A673 (cell line): ENCODE data around the gene BOLA3. TPM values are rescaled to one million over a fixed set of nuclear protein-coding genes. Genes with fewer than 3 reads are reported as not detected.

Source experiments
- BruUV-seq: library from RNA; stranded (reverse); fragments of 400-500 nt; replicated peaks from 2 replicates; lab custom pipeline; 2021; lab: Mats Ljungman, UMichigan
- CTCF ChIA-PET: fragments of 300-600 bp; sonication (Branson Sonifier 250); formaldehyde crosslinking; loops from one replicate; lab custom pipeline; 2022; ENCODE audit warnings: antibody characterized with exemption; lab: Charles Lee
- POLR2A ChIA-PET: fragments of 300-600 bp; sonication (Branson Sonifier 250); formaldehyde crosslinking; loops from one replicate; lab custom pipeline; 2022; ENCODE audit warnings: antibody characterized with exemption; ENCODE audit not compliant: low non-redundant PET; lab: Charles Lee
- DNase-seq: peaks from one replicate; pipeline ENCODE4 v3.0.0-alpha.2; 2015; ENCODE audit warnings: low spot score
- H3K27ac ChIP-seq: fragments of 200-600 bp; sonication (generic); 2 replicates; pipeline ENCODE4 v1.5.1; 2016; ENCODE audit warnings: mixed run types, low read depth, mild to moderate bottlenecking, mixed read lengths, antibody characterized with exemption, low read length; ENCODE audit not compliant: poor library complexity, severe bottlenecking
- H3K27me3 ChIP-seq: fragments of 200-600 bp; sonication (generic); replicated peaks from 2 replicates; pipeline ENCODE4 v1.6.1; 2017; ENCODE audit warnings: mixed run types, low read depth, mild to moderate bottlenecking, mixed read lengths, antibody characterized with exemption, low read length; ENCODE audit not compliant: insufficient read depth, poor library complexity
- H3K36me3 ChIP-seq: fragments of 200-600 bp; sonication (generic); 2 replicates; pipeline ENCODE4 v1.6.1; 2016; ENCODE audit warnings: mixed run types, mild to moderate bottlenecking, mixed read lengths, antibody characterized with exemption, low read length; ENCODE audit not compliant: insufficient read depth, poor library complexity, severe bottlenecking
- H3K4me1 ChIP-seq: fragments of 200-600 bp; sonication (generic); 2 replicates; pipeline ENCODE4 v1.6.1; 2017; ENCODE audit warnings: mixed run types, mild to moderate bottlenecking, mixed read lengths, antibody characterized with exemption, low read length; ENCODE audit not compliant: insufficient read depth, poor library complexity, severe bottlenecking
- H3K4me3 ChIP-seq: fragments of 200-600 bp; sonication (generic); 2 replicates; pipeline ENCODE4 v1.5.1; 2016; ENCODE audit warnings: low read depth, mixed run types, mild to moderate bottlenecking, mixed read lengths, low read length; ENCODE audit not compliant: poor library complexity, severe bottlenecking
- H3K9me3 ChIP-seq: fragments of 200-600 bp; sonication (generic); 2 replicates; pipeline ENCODE4 v1.6.1; 2016; ENCODE audit warnings: mixed run types, low read depth, mild to moderate bottlenecking, mixed read lengths, antibody characterized with exemption, low read length; ENCODE audit not compliant: poor library complexity, severe bottlenecking
- CTCF ChIP-seq: fragments of 300-800, 200-600 bp; sonication (generic); conservative IDR thresholded peaks from 2 replicates; pipeline ENCODE4 v1.5.1; 2017; ENCODE audit warnings: low read depth, mild to moderate bottlenecking, antibody characterized with exemption, low read length, moderate library complexity, mixed read lengths
- EZH2 ChIP-seq: fragments of 200-600 bp; sonication (generic); IDR thresholded peaks from 2 replicates; pipeline ENCODE4 v1.6.1; 2017; ENCODE audit warnings: borderline replicate concordance, low read depth, mild to moderate bottlenecking, mixed read lengths, antibody characterized with exemption, low read length; ENCODE audit not compliant: poor library complexity, severe bottlenecking
- intact Hi-C: fragments of 100-400 bp; cut with micrococcal nuclease; formaldehyde crosslinking; loops from one replicate; pipeline ENCODE4 v1.10.0; 2022; ENCODE audit not compliant: unreplicated experiment
- total RNA-seq: library from RNA; stranded (reverse); gene quantifications from 2 replicates; pipeline ENCODE4 v1.2.3, GENCODE V29; 2021

Gene BOLA3
- total RNA-seq, 1 experiment from 2014 or later, result 55.9 TPM

DNA sequence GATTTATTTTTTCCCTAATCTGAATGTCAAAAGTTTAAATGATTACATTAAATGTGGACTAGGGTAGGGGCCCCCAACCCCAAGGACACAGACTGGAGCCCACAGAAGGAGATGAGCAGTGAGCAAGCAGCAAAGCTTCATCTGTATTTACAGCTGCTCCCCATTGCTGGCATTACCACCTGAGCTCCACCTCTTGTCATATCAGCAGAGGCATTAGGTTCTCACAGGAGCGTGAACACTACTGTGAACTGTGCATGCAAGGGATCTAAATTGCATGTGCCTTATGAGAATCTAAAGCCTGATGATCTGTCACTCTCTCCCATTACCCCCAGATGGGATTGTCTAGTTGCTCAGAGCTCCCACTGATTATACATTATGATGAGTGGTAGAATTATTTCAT lies 27.2 kb upstream of the BOLA3 start:
- no TSS peak for BruUV-seq
- ChIA-PET POLR2A (no interaction called here), CTCF (interaction anchor here (0.6 kb wide), 1 partner anchor 700 kb away, joined by 3 read pairs; no protein-coding TSS in a partner anchor)
- Histone ChIP-seq H3K9me3 (peaks cover 6% of the 10 kb centered on the region), H3K4me1 (peaks cover 4% of the 10 kb centered on the region), H3K36me3 (peaks cover 38% of the 10 kb centered on the region), H3K27me3 (no peaks in the 10 kb centered on the region), H3K27ac (no peak overlapping the region), H3K4me3 (no peak overlapping the region)
- intact Hi-C loops, result no loop called here
- no peak for DNase-seq
- TF ChIP-seq EZH2, result no peak
- TF ChIP-seq CTCF, result no peak

DNA sequence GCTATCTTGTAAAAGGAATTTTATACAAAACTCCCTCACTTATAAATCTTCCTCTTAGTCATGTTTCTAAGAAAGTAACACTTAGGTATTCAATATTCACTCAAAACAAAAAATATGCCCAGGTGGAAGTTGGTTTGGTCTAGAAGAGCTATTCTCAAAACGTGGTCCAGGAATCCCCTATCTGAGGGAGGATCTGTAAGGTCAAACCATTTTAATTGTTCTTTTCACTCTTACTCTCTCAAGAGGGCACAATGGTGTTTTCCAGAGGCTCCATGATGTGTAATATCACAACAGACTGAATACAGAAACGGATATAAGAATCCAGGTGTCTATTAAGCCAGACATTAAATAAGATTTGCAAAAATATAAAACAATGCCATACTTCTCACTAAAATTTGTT lies 21.0 kb upstream of the BOLA3 start:
- Histone ChIP-seq H3K27me3 (no peaks in the 10 kb centered on the region), H3K4me3 (no peak overlapping the region), H3K4me1 (no peaks in the 10 kb centered on the region), H3K36me3 (peaks cover 84% of the 10 kb centered on the region), H3K9me3 (no peaks in the 10 kb centered on the region), H3K27ac (no peak overlapping the region)
- intact Hi-C loops, result no loop called here
- no TSS peak for BruUV-seq
- CTCF ChIA-PET, result no interaction called here
- DNase-seq, result no peak
- TF ChIP-seq EZH2 (no peak), CTCF (no peak)
- POLR2A ChIA-PET, result interaction anchor here (0.6 kb wide), 1 partner anchor 250 kb away, joined by 3 read pairs; no protein-coding TSS in a partner anchor

- no peaks in the 10 kb centered on the region for H3K9me3 ChIP-seq
- TF ChIP-seq EZH2, result no peak
- no TSS peak for BruUV-seq
- H3K27ac ChIP-seq, result no peak overlapping the region
- intact Hi-C loops, result no loop called here
- H3K4me3 ChIP-seq, result no peak overlapping the region
- no peaks in the 10 kb centered on the region for H3K27me3 ChIP-seq
- DNase-seq, result no peak
- ChIA-PET CTCF (no interaction called here), POLR2A (no interaction called here)
- H3K36me3 ChIP-seq, result peaks cover 90% of the 10 kb centered on the region
- no peaks in the 10 kb centered on the region for H3K4me1 ChIP-seq
These were observed 17.0 kb upstream of the BOLA3 start for GRCh38 chr2:74164761-74165160.

DNA sequence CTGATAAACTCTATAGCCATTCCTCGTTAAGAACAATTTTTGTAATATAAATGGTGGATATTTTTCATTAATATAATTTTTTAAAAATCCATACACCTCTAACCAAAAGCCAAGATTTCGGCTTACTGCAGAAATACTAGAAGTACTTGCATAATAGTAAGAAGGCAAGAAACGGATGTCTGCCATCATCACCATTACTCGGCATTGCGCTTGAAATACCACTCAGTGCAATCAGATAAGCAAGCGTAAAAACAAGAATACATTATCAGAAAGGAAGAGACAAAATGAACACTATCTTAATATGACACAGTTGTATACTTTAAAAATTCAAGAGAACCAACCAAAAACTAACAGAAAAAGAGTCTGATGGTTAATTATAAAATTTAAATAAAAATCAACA lies 15.2 kb upstream of the BOLA3 start:
- no peak for DNase-seq
- Histone ChIP-seq H3K4me3 (no peak overlapping the region), H3K27me3 (no peaks in the 10 kb centered on the region), H3K27ac (no peak overlapping the region), H3K9me3 (no peaks in the 10 kb centered on the region), H3K36me3 (peaks cover 90% of the 10 kb centered on the region), H3K4me1 (no peaks in the 10 kb centered on the region)
- intact Hi-C loops, result no loop called here
- no TSS peak for BruUV-seq
- ChIA-PET POLR2A (interaction anchor here (0.6 kb wide), 1 partner anchor 400 kb away, joined by 30 read pairs; no protein-coding TSS in a partner anchor), CTCF (no interaction called here)
- TF ChIP-seq EZH2, result no peak
- no peak for TF ChIP-seq CTCF
